NOMO-1 treated with DMSO at 0.1 percent for 48 hours (cell line): ENCODE results near the gene CKAP4.

ENCODE experiments used
- DNase-seq: peaks from one replicate; lab custom pipeline; 2025; ENCODE audit not compliant: unreplicated experiment; lab: John Stamatoyannopoulos, UW

CKAP4 gene

DNA sequence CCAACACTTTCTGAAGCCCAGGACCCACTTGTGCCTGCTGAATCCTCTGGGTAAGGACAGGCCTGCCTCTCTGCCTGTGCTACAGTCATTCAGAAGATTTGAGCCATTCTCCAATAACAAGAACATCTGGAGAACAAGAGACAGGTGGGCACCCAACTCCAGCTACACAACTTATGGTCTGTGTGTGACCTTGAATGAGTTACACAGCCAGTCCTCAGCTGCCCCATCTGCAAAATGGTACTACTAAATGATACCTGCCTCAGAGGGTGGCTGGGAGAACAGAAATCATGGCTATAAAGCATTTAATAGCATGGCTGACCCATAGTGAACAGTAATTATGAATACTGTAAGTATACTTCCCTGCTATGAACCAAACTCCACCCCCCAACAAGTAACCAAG lies 4.2 kb downstream of the CKAP4 start:
- DNase-seq, result no peak

- no peak for DNase-seq
These were observed 7.0 kb downstream of the CKAP4 start for GRCh38 chr12:106240821-106241220.

GRCh38 chr12:106239951-106240335 lies 7.9 kb downstream of the CKAP4 start:
- no peak for DNase-seq

DNA sequence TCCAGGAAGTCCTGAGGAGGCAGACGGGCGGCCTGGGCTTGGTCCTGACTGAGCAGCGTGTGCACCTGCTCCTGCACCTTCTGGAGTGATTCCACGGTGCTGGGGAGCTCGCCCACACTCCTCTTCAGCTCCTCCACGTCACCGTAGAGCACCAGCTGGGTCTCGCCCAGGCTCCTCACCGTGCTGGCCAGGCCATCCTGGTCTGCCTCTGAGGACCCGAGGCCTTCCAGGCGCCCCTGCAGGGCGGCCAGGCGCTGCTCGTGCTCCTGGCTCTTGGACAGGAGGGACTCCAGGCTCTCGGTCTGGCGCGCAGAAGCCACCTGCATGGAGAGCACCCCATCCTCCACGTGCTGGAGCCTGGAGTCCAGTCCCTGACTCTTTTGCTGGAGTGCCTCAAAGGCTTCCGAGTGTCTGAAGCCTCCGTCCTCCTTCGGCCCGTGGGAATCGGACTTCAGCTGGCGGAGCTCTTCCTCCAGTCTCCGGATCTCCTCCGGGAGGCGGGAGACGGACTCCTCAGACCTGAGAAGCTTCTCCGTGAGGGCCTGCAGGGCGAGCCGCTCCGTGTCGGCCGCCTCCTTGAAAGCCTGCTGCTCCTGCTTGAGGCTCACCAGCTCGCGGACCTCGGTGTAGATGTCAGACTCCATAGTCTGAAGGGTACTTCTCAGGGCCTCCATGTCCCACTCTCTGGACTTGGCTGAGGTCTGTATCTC lies 8.4 kb downstream of the CKAP4 start:
- no peak for DNase-seq

DNA sequence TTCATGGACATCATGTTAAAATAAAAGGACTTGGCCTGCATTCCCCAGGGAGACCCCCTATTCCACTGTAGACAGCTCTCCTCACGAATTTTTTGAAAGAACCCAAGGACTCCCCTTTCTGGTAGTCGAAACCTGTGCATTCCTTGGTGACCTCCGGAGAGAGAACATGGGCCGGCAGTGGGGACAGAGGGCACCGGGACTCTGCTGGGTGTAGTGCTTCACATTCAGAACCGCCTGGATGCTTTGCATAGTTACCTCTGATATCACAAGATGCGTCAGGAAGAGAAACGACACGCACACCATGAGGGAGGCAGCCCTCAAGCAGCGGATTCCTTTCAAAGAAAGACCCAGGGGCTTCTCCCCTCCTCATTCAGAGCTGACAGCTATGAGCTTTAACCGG lies 9.7 kb downstream of the CKAP4 start:
- no peak for DNase-seq

GRCh38 chr12:106235770-106236169 lies 12.1 kb downstream of the CKAP4 start:
- DNase-seq, result no peak

- peak; percentile 57 for DNase-seq
These were observed 13.4 kb downstream of the CKAP4 start for GRCh38 chr12:106234449-106234848.

DNA sequence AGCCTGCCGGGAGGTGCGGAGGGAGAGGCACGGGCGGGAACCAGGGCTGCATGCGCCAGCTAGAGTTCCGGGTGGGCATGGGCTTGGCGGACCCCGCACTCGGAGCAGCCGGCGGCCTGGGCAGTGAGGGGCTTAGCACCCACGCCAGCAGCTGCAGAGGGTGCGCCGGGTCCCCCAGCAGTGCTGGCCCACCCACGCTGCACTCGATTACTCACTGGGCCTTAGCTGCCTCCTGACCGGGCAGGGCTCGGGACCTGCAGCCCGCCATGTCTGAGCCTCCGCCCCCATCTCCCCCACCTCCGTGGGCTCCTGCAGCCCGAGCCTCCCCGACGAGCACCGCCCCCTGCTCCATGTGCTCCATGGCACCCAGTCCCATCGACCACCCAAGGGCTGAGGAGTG lies 14.8 kb downstream of the CKAP4 start:
- no peak for DNase-seq

DNA sequence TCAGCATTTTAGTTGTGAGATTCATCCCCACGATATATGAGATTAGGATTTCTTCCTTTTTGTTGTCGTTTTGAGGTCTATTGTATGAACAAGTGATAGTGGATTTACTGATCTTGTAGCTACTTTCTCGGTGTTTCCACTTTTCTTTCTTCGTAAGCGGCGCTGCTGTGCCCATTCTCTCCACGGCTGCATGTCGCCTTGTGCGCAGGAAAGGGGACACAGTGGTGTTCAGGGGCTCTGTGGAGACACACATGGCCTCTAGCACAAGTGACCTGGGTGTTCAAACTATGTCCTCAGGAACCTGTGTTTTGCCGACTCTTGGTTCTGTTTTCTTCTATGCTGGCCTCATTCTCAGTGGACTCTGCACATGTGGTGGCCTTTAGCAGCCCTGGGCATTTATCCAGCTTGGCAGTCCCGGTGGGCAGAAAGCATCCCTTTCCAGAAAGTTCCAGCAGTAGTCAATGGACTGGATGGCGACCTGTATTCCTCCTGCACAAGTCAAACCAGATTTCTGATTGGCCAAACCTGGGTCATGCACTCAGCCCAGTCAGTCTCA lies 18.7 kb downstream of the CKAP4 start:
- no peak for DNase-seq

GRCh38 chr12:106228320-106228710 lies 19.5 kb downstream of the CKAP4 start:
- DNase-seq, result no peak

- DNase-seq, result peak; percentile 91
These were observed 20.0 kb downstream of the CKAP4 start for GRCh38 chr12:106227641-106228319.

- DNase-seq, result peak; percentile 76
These were observed 20.8 kb downstream of the CKAP4 start for GRCh38 chr12:106226884-106227640.

GRCh38 chr12:106224355-106224706 lies 23.5 kb downstream of the CKAP4 start:
- DNase-seq, result no peak

DNA sequence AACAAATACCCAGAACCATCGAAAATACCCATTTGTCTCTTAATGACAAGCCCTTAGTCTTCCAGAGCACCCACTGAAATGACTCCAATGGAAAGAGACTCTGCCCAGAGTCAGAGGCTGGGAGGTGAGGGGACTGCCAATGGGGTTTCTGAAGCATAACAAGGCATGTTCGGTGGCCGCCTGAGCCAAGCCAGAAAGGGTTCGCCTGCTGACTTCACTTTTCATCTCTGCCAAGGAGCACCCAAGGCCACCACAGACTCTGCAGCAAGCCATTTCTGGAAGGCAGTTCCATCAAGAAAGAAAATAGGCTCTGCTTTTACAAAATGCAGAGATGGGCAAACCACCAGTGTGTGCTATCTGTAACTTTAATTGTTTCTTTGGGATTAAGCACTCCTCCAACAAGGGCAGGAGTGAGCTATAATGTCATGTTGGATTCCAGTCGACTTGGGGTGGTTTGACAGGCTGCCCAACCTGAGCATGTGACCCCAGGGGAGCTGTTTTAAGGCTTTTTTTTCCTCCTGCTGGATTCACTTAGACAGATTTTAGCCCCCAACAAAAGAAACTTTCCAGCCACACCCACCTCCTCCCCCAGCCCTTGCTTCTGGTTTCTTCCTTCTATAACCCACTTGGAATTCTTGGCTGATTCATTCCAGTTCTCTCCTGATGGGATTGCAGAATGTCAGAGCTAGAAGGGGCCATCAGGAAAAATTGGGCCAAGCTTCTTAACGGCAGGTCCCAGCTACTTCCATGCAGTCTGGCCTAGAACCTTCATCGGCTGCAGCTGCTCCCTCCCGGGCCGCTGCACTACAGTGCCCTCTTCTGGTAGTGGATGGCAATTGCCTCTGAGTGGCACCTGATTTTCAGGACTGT lies 24.1 kb downstream of the CKAP4 start:
- DNase-seq, result peak; percentile 51

DNA sequence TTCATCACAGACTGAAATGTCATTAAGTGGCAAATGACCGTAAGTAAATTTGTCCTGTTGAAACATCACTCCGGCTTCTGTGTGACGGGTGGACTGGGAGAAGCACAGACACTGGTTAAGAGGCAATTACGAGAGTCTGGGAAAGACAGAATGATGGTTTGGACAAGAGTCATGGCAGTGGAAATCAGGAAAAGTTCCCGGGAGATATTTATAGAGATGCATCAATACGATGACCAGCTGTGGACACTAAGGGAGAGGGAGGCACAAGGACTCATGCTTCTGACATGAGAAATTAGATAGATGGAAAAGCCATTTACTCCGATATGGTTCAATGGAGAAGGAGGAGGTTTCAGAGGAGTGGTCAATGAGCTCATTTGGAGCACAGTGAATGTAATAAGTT lies 27.3 kb downstream of the CKAP4 start:
- DNase-seq, result no peak

- DNase-seq, result no peak
These were observed 28.8 kb downstream of the CKAP4 start for GRCh38 chr12:106219043-106219442.

GRCh38 chr12:106217706-106218105 lies 30.1 kb downstream of the CKAP4 start:
- no peak for DNase-seq

DNA sequence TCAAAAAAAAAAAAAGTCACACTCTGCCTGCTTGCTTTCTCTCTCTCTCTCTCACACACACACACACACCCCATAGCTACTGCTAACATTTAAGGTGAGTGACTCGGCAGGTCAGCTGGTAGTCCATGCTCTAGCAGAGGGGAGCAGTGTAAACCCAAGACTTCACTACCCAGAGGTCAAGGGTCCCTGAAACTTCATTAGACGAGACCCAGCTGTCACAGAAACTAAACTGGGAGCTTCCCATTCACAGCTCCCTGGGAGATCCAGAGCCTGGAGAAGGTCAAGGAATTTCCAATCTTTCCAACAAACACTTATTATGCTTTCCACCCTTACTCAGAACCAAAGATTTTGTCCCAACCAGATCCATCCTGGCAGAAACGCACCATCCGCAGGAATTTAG lies 33.2 kb downstream of the CKAP4 start:
- no peak for DNase-seq

GRCh38 chr12:106213662-106214061 lies 34.2 kb downstream of the CKAP4 start:
- DNase-seq, result no peak

GRCh38 chr12:106211973-106212372 lies 35.8 kb downstream of the CKAP4 start:
- no peak for DNase-seq
